Right lobe of liver (tissue), 6 donors: ENCODE data around the gene SPON1. TPM values are rescaled to one million over a fixed set of nuclear protein-coding genes. Genes with fewer than 3 reads are reported as not detected.
"Not testable (repeated sequence)": the region's sequence is repeated elsewhere in the genome, so short reads cannot be mapped to it uniquely, and the experiment has no call there.

Source experiments
- ATAC-seq, 4 donors: fragments of 200-7000 bp; cut with Tn5 transposase; one replicate each; pipeline ENCODE4 v1.9.1; 2020; ENCODE audit warnings: mild to moderate bottlenecking in 4 of 4, moderate library complexity in 4 of 4
- DNase-seq, 3 donors: peaks; one replicate each; pipeline ENCODE4 v3.0.0-alpha.2; 2020
- H3K27ac ChIP-seq, 3 donors: fragments of 200-600 bp; one replicate each; pipeline ENCODE4 v1.8.0; 2022
- H3K27me3 ChIP-seq, 2 donors: fragments of 200-600 bp; one replicate each; pipeline ENCODE4 v1.8.0; 2022
- H3K36me3 ChIP-seq, 4 donors: fragments of 200-600 bp; sonication (generic) in 1 of 4; one replicate each; pipeline versions ENCODE4 v1.5.1 to v1.8.0; 2017 to 2022; ENCODE audit warnings: control low read depth in 1 of 4
- H3K4me1 ChIP-seq, 4 donors: fragments of 200-600 bp; sonication (generic) in 1 of 4; one replicate each; pipeline versions ENCODE4 v1.5.1 to v1.8.0; 2017 to 2022; ENCODE audit warnings: control low read depth in 1 of 4
- H3K4me3 ChIP-seq, 3 donors: fragments of 200-600 bp; one replicate each; pipeline ENCODE4 v1.8.0; 2022
- H3K9me3 ChIP-seq, 4 donors: fragments of 200-600 bp; sonication (generic) in 1 of 4; one replicate each; pipeline versions ENCODE4 v1.5.1 to v1.8.0; 2017 to 2022; ENCODE audit warnings: control low read depth in 1 of 4
- CTCF ChIP-seq, 4 donors: fragments of 200-600 bp in 3 of 4; fragments of 450-650 bp in 1 of 4; IDR thresholded peaks; one replicate each; pipeline versions ENCODE4 v1.5.1 to v1.8.0; 2016 to 2022; ENCODE audit warnings: antibody characterized with exemption in 4 of 4, mild to moderate bottlenecking in 2 of 4
- POLR2A ChIP-seq: fragments of 450-650 bp; IDR thresholded peaks from one replicate; pipeline ENCODE4 v1.6.1; 2017; ENCODE audit warnings: antibody characterized with exemption, mild to moderate bottlenecking
- WGBS: methylation state at CpG from one replicate; pipeline ENCODE4 v1.1.6; 2018; ENCODE audit warnings: low coverage, low lambda C conversion rate; ENCODE audit not compliant: insufficient coverage; ENCODE audit errors: missing lambda C conversion rate; 5-methylcytosine and 5-hydroxymethylcytosine counted together
- intact Hi-C, 2 donors: fragments of 100-400 bp; cut with DNase I; formaldehyde crosslinking; loops; one replicate each; pipeline versions ENCODE4 v1.11.2 to v1.14.1; 2022
- total RNA-seq, 6 experiments: library from RNA; depleted of rRNA in 2 of 6; stranded (reverse); fragments of >200 nt in 2 of 6; fragmentation: NEBNext Ultra II Directional in 3 of 6; extraction: Animal tissue kit (Norgen Biotek cat#: 25700) in 3 of 6; gene quantifications; one replicate each; pipeline versions ENCODE4 v1.1.0 to v1.2.4, GENCODE V29; 2016 to 2023
- donor health status: DM: no; HTN: yes; CAD: no.
- donor health status: DM: no; HTN: no; CAD: no.
- donor health status: DM: no; HTN: no; CAD: no.
- donor health status: DM: no; HTN: yes; CAD: no.
- donor health status: DM: no; HTN: yes; CAD: no.

The SPON1 gene
- total RNA-seq, 6 experiments from 2014 or later: 0.51 to 2.4 (median 1.6) TPM

GRCh38 chr11:13972944-13973343 is 10.4 kb downstream of the SPON1 start:
- WGBS: 68% methylated on average over 3 of the region's 3 CpGs
- Histone ChIP-seq H3K27me3 (no peaks in the 10 kb centered on the region), H3K9me3 (no peaks in the 10 kb centered on the region), H3K4me3 (no peak overlapping the region), H3K36me3 (no peaks in the 10 kb centered on the region), H3K4me1 (no peaks in the 10 kb centered on the region), H3K27ac (no peak overlapping the region)
- intact Hi-C loops: loop anchor here in 1 of 2 donors (10.0 kb wide), 1 partner anchor 162 kb away; no protein-coding TSS in a partner anchor
- TF ChIP-seq CTCF (IDR thresholded peaks at IDR 0.05): no peak
- no peak for TF ChIP-seq POLR2A
- ATAC-seq (no peak), DNase-seq (no peak)

- ATAC-seq (no peak), DNase-seq (no peak)
- WGBS: 86% methylated on average over 1 of the region's 1 CpG
- no peak overlapping the region for H3K4me3 ChIP-seq
- no peak overlapping the region for H3K27ac ChIP-seq
- H3K27me3 ChIP-seq: no peaks in the 10 kb centered on the region
- H3K36me3 ChIP-seq: no peaks in the 10 kb centered on the region
- no peak for TF ChIP-seq POLR2A
- no peak for TF ChIP-seq CTCF (IDR thresholded peaks at IDR 0.05)
- no peaks in the 10 kb centered on the region for H3K9me3 ChIP-seq
- H3K4me1 ChIP-seq: no peaks in the 10 kb centered on the region
- intact Hi-C loops: loop anchor here in 1 of 2 donors (10.0 kb wide), 1 partner anchor 160 kb away; no protein-coding TSS in a partner anchor
Observed at GRCh38 chr11:13974631-13975030, 12.1 kb downstream of the SPON1 start.

- Histone ChIP-seq H3K9me3 (no peaks in the 10 kb centered on the region), H3K36me3 (no peaks in the 10 kb centered on the region), H3K27ac (no peak overlapping the region), H3K4me3 (no peak overlapping the region), H3K27me3 (no peaks in the 10 kb centered on the region), H3K4me1 (no peaks in the 10 kb centered on the region)
- DNase-seq: no peak
- intact Hi-C loops: no loop called here
- TF ChIP-seq POLR2A (no peak), CTCF (IDR thresholded peaks at IDR 0.05) (no peak)
- no peak for ATAC-seq
- WGBS: 73% methylated on average over 9 of the region's 12 CpGs
Observed at GRCh38 chr11:13983081-13983751, 20.7 kb downstream of the SPON1 start.

GRCh38 chr11:13984616-13985450 is 22.3 kb downstream of the SPON1 start:
- ATAC-seq: no peak
- H3K4me1 ChIP-seq: no peaks in the 10 kb centered on the region
- TF ChIP-seq POLR2A: no peak
- no peak for TF ChIP-seq CTCF (IDR thresholded peaks at IDR 0.05)
- no peak overlapping the region for H3K4me3 ChIP-seq
- no peaks in the 10 kb centered on the region for H3K36me3 ChIP-seq
- WGBS: 71% methylated on average over 4 of the region's 4 CpGs
- intact Hi-C loops: no loop called here
- H3K9me3 ChIP-seq: no peaks in the 10 kb centered on the region
- H3K27ac ChIP-seq: no peak overlapping the region
- H3K27me3 ChIP-seq: no peaks in the 10 kb centered on the region
- DNase-seq: no peak

- H3K9me3 ChIP-seq, intact Hi-C loops, DNase-seq, H3K27me3 ChIP-seq, H3K4me1 ChIP-seq, H3K36me3 ChIP-seq, H3K27ac ChIP-seq, ATAC-seq, H3K4me3 ChIP-seq: not testable (repeated sequence)
- 81% methylated on average over 5 of the region's 5 CpGs for WGBS
Observed at GRCh38 chr11:13986695-13987094, 24.2 kb downstream of the SPON1 start.

- WGBS: 67% methylated on average over 3 of the region's 15 CpGs
- H3K4me3 ChIP-seq, H3K27me3 ChIP-seq, DNase-seq, H3K4me1 ChIP-seq, H3K27ac ChIP-seq, intact Hi-C loops, H3K36me3 ChIP-seq, H3K9me3 ChIP-seq, ATAC-seq: not testable (repeated sequence)
Observed at GRCh38 chr11:13992158-13992856, 29.8 kb downstream of the SPON1 start.
